GM23248 (cell line): Measurements from ENCODE around the gene EPG5.
"Not testable (repeated sequence)": the region's sequence is repeated elsewhere in the genome, so short reads cannot be mapped to it uniquely, and the experiment has no call there.

Experiments
- EZH2 ChIP-seq: fragments of 200-600 bp; sonication (generic); IDR thresholded peaks from 2 replicates; pipeline ENCODE4 v1.6.1; 2018; ENCODE audit warnings: antibody characterized with exemption, mild to moderate bottlenecking; ENCODE audit not compliant: insufficient read depth, poor library complexity, severe bottlenecking
- EZH2phosphoT487 ChIP-seq: fragments of 200-600 bp; sonication (generic); IDR thresholded peaks from 2 replicates; pipeline ENCODE4 v1.6.1; 2018; ENCODE audit warnings: antibody characterized with exemption, moderate library complexity, mild to moderate bottlenecking, low read depth; ENCODE audit not compliant: insufficient read depth

DNA sequence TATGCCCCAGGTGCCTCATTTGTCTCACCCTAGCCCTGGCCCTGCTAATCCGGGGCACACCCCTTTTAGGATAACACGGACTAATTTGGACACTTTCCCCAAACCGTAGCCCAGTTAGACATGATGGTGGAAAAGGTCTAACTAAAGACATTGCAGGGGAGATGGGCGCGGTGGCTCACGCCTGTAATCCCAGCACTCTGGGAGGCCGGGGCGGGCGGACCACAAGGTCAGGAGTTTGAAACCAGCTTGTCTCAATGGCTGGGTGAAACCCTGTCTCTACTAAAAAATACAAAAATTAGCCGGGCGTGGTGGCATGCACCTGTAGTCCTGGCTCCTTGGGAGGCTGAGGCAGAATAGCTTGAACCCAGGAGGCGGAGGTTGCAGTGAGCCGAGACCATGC is 118.5 kb downstream of the EPG5 start:
- not testable (repeated sequence) for TF ChIP-seq EZH2, EZH2phosphoT487
